Skeletal muscle tissue (tissue), 1 donor: ENCODE results near the gene PHLDB3. TPM values are rescaled to one million over a fixed set of nuclear protein-coding genes. Genes with fewer than 3 reads are reported as not detected.

Experiments
- total RNA-seq: library from RNA; depleted of rRNA; stranded (reverse); fragments of >200 nt; gene quantifications from one replicate; pipeline ENCODE4 v1.2.3, GENCODE V29; 2014

The PHLDB3 gene
- total RNA-seq, 1 donor from 2014 or later: 4.7 TPM

Other genes starting within 250 kb of the PHLDB3 start
- gene PSG9, start 235.2 kb downstream of the PHLDB3 start, total RNA-seq: not detected
- gene CD177, start 151.1 kb downstream of the PHLDB3 start, total RNA-seq: 5.2 TPM
- gene TEX101, start 89.9 kb downstream of the PHLDB3 start, total RNA-seq: not detected
- gene LYPD3, start 39.1 kb downstream of the PHLDB3 start, total RNA-seq: not detected
- gene ETHE1, start 22.5 kb upstream of the PHLDB3 start, total RNA-seq: 32.4 TPM
- gene ZNF575, start 28.4 kb upstream of the PHLDB3 start, total RNA-seq: not detected
- 7.3 TPM for gene XRCC1, start 70.8 kb upstream of the PHLDB3 start, total RNA-seq
- gene PINLYP, start 71.1 kb upstream of the PHLDB3 start, total RNA-seq: 6.8 TPM
- gene IRGQ, start 91.4 kb upstream of the PHLDB3 start, total RNA-seq: 24.5 TPM
- gene ZNF576, start 91.8 kb upstream of the PHLDB3 start, total RNA-seq: 6.8 TPM
- not detected for gene SRRM5, start 107.3 kb upstream of the PHLDB3 start, total RNA-seq
- gene ZNF428, start 114.9 kb upstream of the PHLDB3 start, total RNA-seq: 44.9 TPM
- 7.8 TPM for gene CADM4, start 135.1 kb upstream of the PHLDB3 start, total RNA-seq
- gene PLAUR, start 165.4 kb upstream of the PHLDB3 start, total RNA-seq: 2.1 TPM
- not detected for gene IRGC, start 211.3 kb upstream of the PHLDB3 start, total RNA-seq